ENCODE results near the gene TSLP. TPM values are rescaled to one million over a fixed set of nuclear protein-coding genes. Genes with fewer than 3 reads are reported as not detected.

Gene TSLP
- total and polyA plus RNA-seq, 2 experiments from 2014 or later = 0.07 to 0.27 TPM

DNA sequence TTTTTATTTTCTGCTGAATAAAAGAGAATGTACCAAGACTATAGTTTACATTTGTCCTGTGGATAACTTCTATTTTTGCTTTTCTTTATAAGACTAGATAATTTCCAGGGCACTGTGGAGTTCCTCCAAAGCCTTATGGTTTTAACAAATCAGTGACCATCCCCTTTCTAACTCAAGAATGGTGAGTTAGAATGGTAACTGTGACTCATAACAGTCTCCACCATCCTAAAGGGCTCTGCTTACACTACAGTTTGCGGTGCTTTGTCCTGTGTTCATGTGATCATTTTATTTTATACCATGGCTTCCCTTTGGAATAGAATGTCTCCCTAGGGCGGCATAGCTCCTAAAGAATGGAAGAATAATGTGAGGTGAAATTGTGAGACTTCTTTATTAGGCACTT is 50.9 kb downstream of the TSLP start:
- Histone ChIP-seq H4K20me1 (ENCODE audit: insufficient read depth, poor library complexity, severe bottlenecking) (no peaks in the 10 kb centered on the region), H3K36me3 (replicated peaks; ENCODE audit: insufficient read depth, low read depth) (peaks cover 5% of the 10 kb centered on the region), H3K79me2 (no peaks in the 10 kb centered on the region), H3K9me2 (replicated peaks; ENCODE audit: insufficient read depth) (no peaks in the 10 kb centered on the region), H3K4me1 (ENCODE audit: insufficient read depth) (no peaks in the 10 kb centered on the region), H3K9me3 (ENCODE audit: low read depth) (no peaks in the 10 kb centered on the region), H3K4me2 (no peak overlapping the region), H3K27ac (no peak overlapping the region), H2AFZ (no peak overlapping the region), H3K4me3 (no peak overlapping the region), H3K27me3 (no peaks in the 10 kb centered on the region)
- TF ChIP-seq, protein P1, sequence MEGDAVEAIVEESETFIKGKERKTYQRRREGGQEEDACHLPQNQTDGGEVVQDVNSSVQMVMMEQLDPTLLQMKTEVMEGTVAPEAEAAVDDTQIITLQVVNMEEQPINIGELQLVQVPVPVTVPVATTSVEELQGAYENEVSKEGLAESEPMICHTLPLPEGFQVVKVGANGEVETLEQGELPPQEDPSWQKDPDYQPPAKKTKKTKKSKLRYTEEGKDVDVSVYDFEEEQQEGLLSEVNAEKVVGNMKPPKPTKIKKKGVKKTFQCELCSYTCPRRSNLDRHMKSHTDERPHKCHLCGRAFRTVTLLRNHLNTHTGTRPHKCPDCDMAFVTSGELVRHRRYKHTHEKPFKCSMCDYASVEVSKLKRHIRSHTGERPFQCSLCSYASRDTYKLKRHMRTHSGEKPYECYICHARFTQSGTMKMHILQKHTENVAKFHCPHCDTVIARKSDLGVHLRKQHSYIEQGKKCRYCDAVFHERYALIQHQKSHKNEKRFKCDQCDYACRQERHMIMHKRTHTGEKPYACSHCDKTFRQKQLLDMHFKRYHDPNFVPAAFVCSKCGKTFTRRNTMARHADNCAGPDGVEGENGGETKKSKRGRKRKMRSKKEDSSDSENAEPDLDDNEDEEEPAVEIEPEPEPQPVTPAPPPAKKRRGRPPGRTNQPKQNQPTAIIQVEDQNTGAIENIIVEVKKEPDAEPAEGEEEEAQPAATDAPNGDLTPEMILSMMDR (IDR thresholded peaks at IDR 0.05; ENCODE audit: poor library complexity) = no peak
- TF ChIP-seq EZH2phosphoT487 (IDR thresholded peaks at IDR 0.05; ENCODE audit: low read depth, severe bottlenecking, unreplicated experiment) = no peak
- no peak for TF ChIP-seq EZH2 (IDR thresholded peaks at IDR 0.05; ENCODE audit: borderline replicate concordance)
- DNase-seq (ENCODE audit: low spot score) = no peak
- 79% methylated on average over 2 of the region's 2 CpGs for WGBS (ENCODE audit: low lambda C conversion rate, missing lambda C conversion rate)

DNA sequence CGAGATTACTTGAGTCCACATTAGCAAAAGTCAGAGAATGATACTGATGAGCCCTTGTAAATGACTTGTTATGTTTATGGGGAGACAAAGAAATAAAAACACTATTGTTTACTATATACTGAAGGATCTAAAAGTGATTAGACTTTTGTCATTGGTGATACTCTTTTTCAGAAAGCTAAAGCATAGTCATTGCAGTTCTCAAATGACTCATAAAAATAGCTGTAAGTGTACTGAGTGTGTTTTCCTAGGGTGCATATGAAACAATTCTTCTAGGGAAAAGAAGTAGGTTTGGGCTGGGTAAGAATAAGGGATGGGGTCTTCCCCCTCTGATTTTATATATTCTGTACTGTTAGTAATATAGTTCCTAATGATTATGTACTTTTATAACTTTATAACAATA is 53.3 kb downstream of the TSLP start:
- Histone ChIP-seq H3K79me2 (no peaks in the 10 kb centered on the region), H3K4me1 (ENCODE audit: insufficient read depth) (no peaks in the 10 kb centered on the region), H3K9me2 (replicated peaks; ENCODE audit: insufficient read depth) (no peaks in the 10 kb centered on the region), H3K36me3 (replicated peaks; ENCODE audit: insufficient read depth, low read depth) (peaks cover 5% of the 10 kb centered on the region), H3K27ac (no peak overlapping the region), H3K9me3 (ENCODE audit: low read depth) (no peaks in the 10 kb centered on the region), H3K4me3 (no peak overlapping the region), H3K27me3 (no peaks in the 10 kb centered on the region), H4K20me1 (ENCODE audit: insufficient read depth, poor library complexity, severe bottlenecking) (no peaks in the 10 kb centered on the region), H2AFZ (no peak overlapping the region), H3K4me2 (no peak overlapping the region)
- 89% methylated on average over 1 of the region's 1 CpG for WGBS (ENCODE audit: low lambda C conversion rate, missing lambda C conversion rate)
- no peak for DNase-seq (ENCODE audit: low spot score)
- TF ChIP-seq, protein P1 (IDR thresholded peaks at IDR 0.05; ENCODE audit: poor library complexity) = no peak
- TF ChIP-seq EZH2phosphoT487 (IDR thresholded peaks at IDR 0.05; ENCODE audit: low read depth, severe bottlenecking, unreplicated experiment) = no peak
- TF ChIP-seq EZH2 (IDR thresholded peaks at IDR 0.05; ENCODE audit: borderline replicate concordance) = no peak

DNA sequence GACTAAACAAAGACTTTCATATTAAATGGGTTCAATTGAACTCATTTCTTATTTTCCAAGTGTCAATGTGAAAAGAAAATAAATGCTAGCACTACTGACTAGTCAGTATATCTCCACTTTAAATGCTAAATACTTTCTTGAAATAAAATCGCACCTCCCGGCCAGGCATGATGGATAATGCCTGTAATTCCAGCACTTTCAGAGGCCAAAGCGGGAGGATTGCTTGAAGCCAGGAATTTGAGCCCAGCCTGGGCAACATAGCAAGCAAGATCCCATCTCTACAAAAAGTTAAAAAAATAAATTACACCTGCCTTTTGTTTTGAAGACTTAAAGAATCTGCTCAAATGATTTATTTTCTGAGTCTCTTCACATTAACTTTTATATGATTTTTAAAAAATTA is 55.4 kb downstream of the TSLP start:
- 75% methylated on average over 3 of the region's 3 CpGs for WGBS (ENCODE audit: low lambda C conversion rate, missing lambda C conversion rate)
- peaks cover 5% of the 10 kb centered on the region for H3K36me3 ChIP-seq (replicated peaks; ENCODE audit: insufficient read depth, low read depth)
- no peaks in the 10 kb centered on the region for H3K79me2 ChIP-seq
- H3K4me1 ChIP-seq (ENCODE audit: insufficient read depth) = no peaks in the 10 kb centered on the region
- H3K27me3 ChIP-seq = no peaks in the 10 kb centered on the region
- no peak overlapping the region for H3K27ac ChIP-seq
- no peak overlapping the region for H2AFZ ChIP-seq
- no peaks in the 10 kb centered on the region for H3K9me2 ChIP-seq (replicated peaks; ENCODE audit: insufficient read depth)
- TF ChIP-seq, protein P1 (IDR thresholded peaks at IDR 0.05; ENCODE audit: poor library complexity) = no peak
- TF ChIP-seq EZH2 (IDR thresholded peaks at IDR 0.05; ENCODE audit: borderline replicate concordance) (no peak), EZH2phosphoT487 (IDR thresholded peaks at IDR 0.05; ENCODE audit: low read depth, severe bottlenecking, unreplicated experiment) (no peak)
- DNase-seq (ENCODE audit: low spot score) = no peak
- no peaks in the 10 kb centered on the region for H4K20me1 ChIP-seq (ENCODE audit: insufficient read depth, poor library complexity, severe bottlenecking)
- H3K4me3 ChIP-seq = no peak overlapping the region
- no peak overlapping the region for H3K4me2 ChIP-seq
- no peaks in the 10 kb centered on the region for H3K9me3 ChIP-seq (ENCODE audit: low read depth)

Other genes starting within 250 kb of the TSLP start
- 28.7 and 31.7 TPM in 2 replicates for gene WDR36, start 20.6 kb downstream of the TSLP start, total RNA-seq
- gene WDR36, start 20.6 kb downstream of the TSLP start, polyA plus RNA-seq = 9.1 and 9.3 TPM in 2 replicates
- 1.6 and 3.4 TPM in 2 replicates for gene CAMK4, start 152.7 kb downstream of the TSLP start, total RNA-seq
- 0.64 and 1.0 TPM in 2 replicates for gene CAMK4, start 152.7 kb downstream of the TSLP start, polyA plus RNA-seq

Data from hepatocyte (in vitro differentiated cells).